Nephron progenitor cell (in vitro differentiated cells): ENCODE data around the gene NR1D1.

ENCODE experiments used
- DNase-seq: peaks from one replicate; pipeline ENCODE4 v3.0.0; 2021
- H3K27ac Mint-ChIP-seq: 2 replicates; pipeline ENCODE4 v1.8.0; 2021; ENCODE audit warnings: mild to moderate bottlenecking, moderate library complexity, mixed read lengths
- H3K27me3 Mint-ChIP-seq: 2 replicates; pipeline ENCODE4 v1.8.0; 2021; ENCODE audit warnings: mild to moderate bottlenecking, low read depth, mixed read lengths; ENCODE audit not compliant: poor library complexity
- H3K36me3 Mint-ChIP-seq: 2 replicates; pipeline ENCODE4 v1.8.0; 2021; ENCODE audit warnings: low read depth, mixed read lengths
- H3K4me1 Mint-ChIP-seq: 2 replicates; pipeline ENCODE4 v1.8.0; 2021; ENCODE audit warnings: mixed read lengths
- H3K4me3 Mint-ChIP-seq: 2 replicates; pipeline ENCODE4 v1.8.0; 2021; ENCODE audit warnings: mild to moderate bottlenecking, moderate library complexity, mixed read lengths
- H3K9me3 Mint-ChIP-seq: 2 replicates; pipeline ENCODE4 v1.8.0; 2021; ENCODE audit warnings: mild to moderate bottlenecking, moderate library complexity, mixed read lengths
- TF ChIP-seq, protein P1 (sequence below): fragments of 200-600 bp; sonication (generic); IDR thresholded peaks from 2 replicates; pipeline ENCODE4 v1.5.0; 2021; ENCODE audit warnings: antibody characterized with exemption

Gene NR1D1

GRCh38 chr17:40094874-40095273 lies 5.5 kb downstream of the NR1D1 start:
- no peak overlapping the region for H3K27ac Mint-ChIP-seq
- H3K27me3 Mint-ChIP-seq, result peaks cover 2% of the 10 kb centered on the region
- TF ChIP-seq, protein P1, sequence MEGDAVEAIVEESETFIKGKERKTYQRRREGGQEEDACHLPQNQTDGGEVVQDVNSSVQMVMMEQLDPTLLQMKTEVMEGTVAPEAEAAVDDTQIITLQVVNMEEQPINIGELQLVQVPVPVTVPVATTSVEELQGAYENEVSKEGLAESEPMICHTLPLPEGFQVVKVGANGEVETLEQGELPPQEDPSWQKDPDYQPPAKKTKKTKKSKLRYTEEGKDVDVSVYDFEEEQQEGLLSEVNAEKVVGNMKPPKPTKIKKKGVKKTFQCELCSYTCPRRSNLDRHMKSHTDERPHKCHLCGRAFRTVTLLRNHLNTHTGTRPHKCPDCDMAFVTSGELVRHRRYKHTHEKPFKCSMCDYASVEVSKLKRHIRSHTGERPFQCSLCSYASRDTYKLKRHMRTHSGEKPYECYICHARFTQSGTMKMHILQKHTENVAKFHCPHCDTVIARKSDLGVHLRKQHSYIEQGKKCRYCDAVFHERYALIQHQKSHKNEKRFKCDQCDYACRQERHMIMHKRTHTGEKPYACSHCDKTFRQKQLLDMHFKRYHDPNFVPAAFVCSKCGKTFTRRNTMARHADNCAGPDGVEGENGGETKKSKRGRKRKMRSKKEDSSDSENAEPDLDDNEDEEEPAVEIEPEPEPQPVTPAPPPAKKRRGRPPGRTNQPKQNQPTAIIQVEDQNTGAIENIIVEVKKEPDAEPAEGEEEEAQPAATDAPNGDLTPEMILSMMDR, result no peak
- H3K4me3 Mint-ChIP-seq, result no peak overlapping the region
- H3K9me3 Mint-ChIP-seq, result no peaks in the 10 kb centered on the region
- peaks cover 28% of the 10 kb centered on the region for H3K36me3 Mint-ChIP-seq
- peaks cover 83% of the 10 kb centered on the region for H3K4me1 Mint-ChIP-seq
- no peak for DNase-seq

DNA sequence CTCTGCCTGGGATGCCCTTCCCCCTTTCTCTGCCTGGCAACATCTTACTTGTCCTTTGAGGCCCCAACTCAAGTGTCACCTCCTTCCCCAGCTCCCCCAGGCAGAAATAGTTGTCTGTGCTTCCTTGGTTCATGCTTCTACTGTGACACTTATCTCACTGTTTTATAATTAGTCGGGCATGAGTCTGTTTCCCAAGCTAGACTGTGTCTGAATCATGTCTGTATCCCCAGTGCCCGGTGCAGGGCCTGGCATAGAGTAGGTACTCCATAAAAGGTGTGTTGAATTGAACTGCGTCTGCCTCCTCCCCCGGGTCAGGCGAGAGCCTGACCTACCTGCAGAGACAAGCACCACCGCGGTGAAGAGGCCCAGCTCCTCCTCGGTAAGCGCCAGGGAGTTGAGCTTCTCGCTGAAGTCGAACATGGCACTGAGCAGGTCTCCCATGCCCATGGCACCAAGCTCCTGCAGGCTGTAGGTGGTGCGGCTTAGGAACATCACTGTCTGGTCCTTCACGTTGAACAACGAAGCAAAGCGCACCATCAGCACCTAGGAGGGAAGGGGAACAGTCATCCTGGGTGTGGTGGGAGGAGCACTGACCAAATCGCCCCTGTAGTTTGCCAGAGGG lies 6.7 kb downstream of the NR1D1 start:
- Mint-ChIP-seq H3K27me3 (no peaks in the 10 kb centered on the region), H3K27ac (peak overlapping the region; percentile 91), H3K9me3 (no peaks in the 10 kb centered on the region), H3K4me1 (peaks cover 86% of the 10 kb centered on the region), H3K4me3 (peak overlapping the region; percentile 13), H3K36me3 (peaks cover 33% of the 10 kb centered on the region)
- TF ChIP-seq, protein P1, result no peak
- DNase-seq, result no peak

- peak; percentile 46 for DNase-seq
- H3K4me3 Mint-ChIP-seq, result peak overlapping the region; percentile 13
- H3K27ac Mint-ChIP-seq, result peak overlapping the region; percentile 91
- peaks cover 33% of the 10 kb centered on the region for H3K36me3 Mint-ChIP-seq
- H3K9me3 Mint-ChIP-seq, result no peaks in the 10 kb centered on the region
- TF ChIP-seq, protein P1, result no peak
- H3K4me1 Mint-ChIP-seq, result peaks cover 86% of the 10 kb centered on the region
- H3K27me3 Mint-ChIP-seq, result no peaks in the 10 kb centered on the region
Measured at GRCh38 chr17:40093005-40093579, 7.3 kb downstream of the NR1D1 start.

DNA sequence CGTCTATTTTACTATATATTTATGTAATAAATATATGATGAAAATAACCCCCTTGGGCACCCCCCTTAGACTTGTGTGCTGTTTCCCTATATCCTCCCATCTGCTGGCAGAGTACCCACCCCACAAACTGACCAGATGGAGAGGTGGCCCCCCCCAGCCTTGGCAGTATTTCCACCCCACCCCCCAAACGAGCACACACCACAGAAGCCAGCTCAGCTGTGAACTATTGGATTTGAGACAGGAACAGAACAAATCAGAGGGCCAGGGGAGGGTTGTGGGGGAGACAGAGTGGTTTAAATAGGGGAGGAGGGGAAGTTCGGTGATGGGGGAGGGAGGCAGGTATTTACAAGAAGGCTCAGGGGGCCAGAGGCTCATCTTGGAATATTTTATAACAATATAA lies 7.8 kb downstream of the NR1D1 start:
- no peak overlapping the region for H3K4me3 Mint-ChIP-seq
- H3K4me1 Mint-ChIP-seq, result peaks cover 83% of the 10 kb centered on the region
- H3K9me3 Mint-ChIP-seq, result no peaks in the 10 kb centered on the region
- peaks cover 33% of the 10 kb centered on the region for H3K36me3 Mint-ChIP-seq
- DNase-seq, result no peak
- peak overlapping the region; percentile 59 for H3K27ac Mint-ChIP-seq
- H3K27me3 Mint-ChIP-seq, result no peaks in the 10 kb centered on the region
- TF ChIP-seq, protein P1, result no peak

- no peak overlapping the region for H3K27ac Mint-ChIP-seq
- DNase-seq, result no peak
Measured at GRCh38 chr17:40091691-40092397, 8.5 kb downstream of the NR1D1 start.

More at GRCh38 chr17:40091691-40092397, 8.5 kb downstream of the NR1D1 start:
- no peaks in the 10 kb centered on the region for H3K9me3 Mint-ChIP-seq
- H3K4me3 Mint-ChIP-seq, result no peak overlapping the region
- H3K4me1 Mint-ChIP-seq, result peaks cover 76% of the 10 kb centered on the region
- no peaks in the 10 kb centered on the region for H3K27me3 Mint-ChIP-seq
- TF ChIP-seq, protein P1, result no peak
- H3K36me3 Mint-ChIP-seq, result peaks cover 37% of the 10 kb centered on the region
